Sigmoid colon (tissue), 7 donors: ENCODE results near the gene CT45A10. TPM values are rescaled to one million over a fixed set of nuclear protein-coding genes. Genes with fewer than 3 reads are reported as not detected.
"Not testable (repeated sequence)": the region's sequence is repeated elsewhere in the genome, so short reads cannot be mapped to it uniquely, and the experiment has no call there.

Experiments used
- DNase-seq: peaks from one replicate; pipeline ENCODE4 v3.0.0-alpha.2; 2019
- H3K27ac ChIP-seq, 4 donors: fragments of 200-600 bp; sonication (generic); one replicate each; pipeline ENCODE4 v1.5.1; 2016 to 2019; ENCODE audit warnings: mild to moderate bottlenecking in 1 of 4
- H3K27me3 ChIP-seq, 3 donors: fragments of 200-600 bp; sonication (generic); one replicate each; pipeline ENCODE4 v1.5.1; 2019; ENCODE audit warnings: mild to moderate bottlenecking in 1 of 3
- H3K36me3 ChIP-seq, 4 donors: fragments of 200-600 bp; sonication (generic); one replicate each; pipeline ENCODE4 v1.5.1; 2016 to 2019
- H3K4me1 ChIP-seq, 4 donors: fragments of 200-600 bp; sonication (generic); one replicate each; pipeline ENCODE4 v1.5.1; 2017 to 2019
- H3K4me3 ChIP-seq, 4 donors: fragments of 200-600 bp; sonication (generic); one replicate each; pipeline ENCODE4 v1.5.1; 2017 to 2019; ENCODE audit warnings: mild to moderate bottlenecking in 2 of 4, moderate library complexity in 1 of 4
- H3K9me3 ChIP-seq, 4 donors: fragments of 200-600 bp in 3 of 4; sonication (generic) in 3 of 4; one replicate each; pipeline versions ENCODE4 v1.5.1 to v1.6.1; 2013 to 2019
- WGBS, 2 donors: extraction: QIAGEN DNeasy Blood & Tissue Kit; methylation state at CpG; one replicate each; pipeline ENCODE4 v1.1.7; 2013; 5-methylcytosine and 5-hydroxymethylcytosine counted together
- intact Hi-C: fragments of 100-400 bp; cut with DNase I; formaldehyde crosslinking; loops from one replicate; pipeline ENCODE4 v1.15.1; 2023
- polyA plus RNA-seq, 3 donors: library from polyadenylated mRNA; stranded (reverse); fragments of 200-250 nt; gene quantifications; one replicate each; pipeline ENCODE4 v1.2.3, GENCODE V29; 2013
- total RNA-seq, 4 donors: library from RNA; depleted of rRNA; stranded (reverse); fragments of >200 nt; gene quantifications; one replicate each; pipeline ENCODE4 v1.1.0, GENCODE V29; 2016
- donor health status: healthy with polysubstance abuse.
- donor health status: Bipolar disorder and iron deficiency.
- donor health status: healthy.

Gene CT45A10
- total and polyA plus RNA-seq, 7 donors = not detected

- intact Hi-C loops, H3K4me3 ChIP-seq, H3K4me1 ChIP-seq, H3K27ac ChIP-seq, H3K9me3 ChIP-seq, H3K27me3 ChIP-seq, H3K36me3 ChIP-seq, DNase-seq: not testable (repeated sequence)
- WGBS, 2 donors = no CpG with 5 or more reads among the region's 17 CpGs
These were observed 56.1 kb downstream of the CT45A10 start, which contains the start of gene CT45A7 for GRCh38 chrX:135837180-135837579. Gene CT45A7, minus strand, starts transcription at chrX:135837280. Its CDS starts 3,747 bp downstream, at chrX:135833533.

Other genes with a start within 250 kb of the CT45A10 start
- gene CT45A1, start 179.8 kb downstream of the CT45A10 start, total RNA-seq = not detected
- gene CT45A1, start 179.8 kb downstream of the CT45A10 start, polyA plus RNA-seq = not detected
- gene CT45A3, start 125.3 kb downstream of the CT45A10 start, total RNA-seq = not detected
- not detected for gene CT45A3, start 125.3 kb downstream of the CT45A10 start, polyA plus RNA-seq
- not detected for gene CT45A5, start 107.9 kb downstream of the CT45A10 start, total RNA-seq
- not detected for gene CT45A5, start 107.9 kb downstream of the CT45A10 start, polyA plus RNA-seq
- gene CT45A6, start 90.7 kb downstream of the CT45A10 start, total RNA-seq = not detected
- not detected for gene CT45A6, start 90.7 kb downstream of the CT45A10 start, polyA plus RNA-seq
- gene CT45A2, start 73.4 kb downstream of the CT45A10 start, total RNA-seq = not detected
- not detected for gene CT45A2, start 73.4 kb downstream of the CT45A10 start, polyA plus RNA-seq
- gene CT45A7, start 56.2 kb downstream of the CT45A10 start, total RNA-seq = not detected
- gene CT45A7, start 56.2 kb downstream of the CT45A10 start, polyA plus RNA-seq = not detected
- not detected for gene CT45A8, start 38.9 kb downstream of the CT45A10 start, total RNA-seq
- gene CT45A8, start 38.9 kb downstream of the CT45A10 start, polyA plus RNA-seq = not detected
- gene CT45A9, start 21.6 kb downstream of the CT45A10 start, total RNA-seq = not detected
- not detected for gene CT45A9, start 21.6 kb downstream of the CT45A10 start, polyA plus RNA-seq
- not detected for gene SAGE1, start 272 bp upstream of the CT45A10 start, total RNA-seq
- gene SAGE1, start 272 bp upstream of the CT45A10 start, polyA plus RNA-seq = not detected
- gene MMGT1, start 80.5 kb upstream of the CT45A10 start, total RNA-seq = 10 to 100 TPM; 27.7 to 35.1 (median 32.5) TPM
- gene MMGT1, start 80.5 kb upstream of the CT45A10 start, polyA plus RNA-seq = 10 to 100 TPM in 1 of 3 donors, 1 to 10 TPM in 2; 5.1 to 13.6 (median 6.0) TPM
- gene SLC9A6, start 92.0 kb upstream of the CT45A10 start, total RNA-seq = 10 to 100 TPM; 12.5 to 16.9 (median 14.4) TPM
- gene SLC9A6, start 92.0 kb upstream of the CT45A10 start, polyA plus RNA-seq = 1 to 10 TPM; 1.8 to 8.2 (median 3.2) TPM